HG03196 (cell line): ENCODE data around the gene PHF11.
A peak's percentile ranks its signal among the peaks of the same experiment; 100 is the strongest.

ENCODE experiments used
- ATAC-seq: cut with Tn5 transposase; IDR thresholded peaks from one replicate; pipeline ENCODE4 v1.9.1; 2021; ENCODE audit not compliant: unreplicated experiment

Gene PHF11

GRCh38 chr13:49497272-49497671 is 1.5 kb downstream of the PHF11 start:
- no peak for ATAC-seq

GRCh38 chr13:49498206-49498605 is 2.5 kb downstream of the PHF11 start:
- ATAC-seq = no peak

GRCh38 chr13:49499889-49500660 is 4.3 kb downstream of the PHF11 start:
- no peak for ATAC-seq

- ATAC-seq = no peak
Observed at GRCh38 chr13:49502954-49503353, 7.2 kb downstream of the PHF11 start.

- no peak for ATAC-seq
Observed at GRCh38 chr13:49503951-49504350, 8.2 kb downstream of the PHF11 start.

GRCh38 chr13:49512578-49512977 is 16.8 kb downstream of the PHF11 start:
- no peak for ATAC-seq

GRCh38 chr13:49516467-49516866 is 20.7 kb downstream of the PHF11 start:
- ATAC-seq = no peak

- ATAC-seq = no peak
Observed at GRCh38 chr13:49517461-49517860, 21.7 kb downstream of the PHF11 start.

GRCh38 chr13:49521224-49521623 is 25.5 kb downstream of the PHF11 start:
- ATAC-seq = no peak

GRCh38 chr13:49524740-49525501 is 29.2 kb downstream of the PHF11 start:
- ATAC-seq = no peak

GRCh38 chr13:49527123-49527522 is 31.4 kb downstream of the PHF11 start:
- ATAC-seq = no peak

GRCh38 chr13:49528161-49528560 is 32.4 kb downstream of the PHF11 start:
- ATAC-seq = no peak

GRCh38 chr13:49530457-49530856 is 34.7 kb downstream of the PHF11 start:
- peak; percentile 50 for ATAC-seq

- ATAC-seq = no peak
Observed at GRCh38 chr13:49532593-49532992, 36.8 kb downstream of the PHF11 start.

GRCh38 chr13:49533011-49533410 is 37.3 kb downstream of the PHF11 start:
- ATAC-seq = no peak

GRCh38 chr13:49533591-49534269 is 38.0 kb downstream of the PHF11 start:
- ATAC-seq = no peak

- ATAC-seq = no peak
Observed at GRCh38 chr13:49536144-49536873, 40.6 kb downstream of the PHF11 start.

GRCh38 chr13:49538404-49538803 is 42.7 kb downstream of the PHF11 start:
- no peak for ATAC-seq

GRCh38 chr13:49539313-49539712 is 43.6 kb downstream of the PHF11 start:
- ATAC-seq = no peak

- no peak for ATAC-seq
Observed at GRCh38 chr13:49539746-49540145, 44.0 kb downstream of the PHF11 start.

GRCh38 chr13:49540552-49540951 is 44.8 kb downstream of the PHF11 start:
- no peak for ATAC-seq
